Measurements from ENCODE around the gene GRIN3A. TPM values are rescaled to one million over a fixed set of nuclear protein-coding genes. Genes with fewer than 3 reads are reported as not detected.

GRIN3A gene
- total and polyA plus RNA-seq, 3 donors from 2014 or later: 0.16 to 0.79 (median 0.25) TPM

- WGBS, 2 donors: 27 to 50% methylated on average over 1 of the region's 1 CpG
- Histone ChIP-seq H3K27ac (no peak overlapping the region), H3K27me3 (no peaks in the 10 kb centered on the region), H3K36me3 (ENCODE audit: low read depth, missing control alignments) (no peaks in the 10 kb centered on the region), H3K4me1 (peaks cover 3% of the 10 kb centered on the region), H3K4me3 (no peak overlapping the region), H3K9me3 (no peaks in the 10 kb centered on the region)
- TF ChIP-seq POLR2A (IDR thresholded peaks at IDR 0.05): no peak
- no peak for TF ChIP-seq CTCF (IDR thresholded peaks at IDR 0.05)
- intact Hi-C loops (cut with DNase I; ENCODE audit: low total_unique reads): no loop called here
- DNase-seq: no peak
Observed at GRCh38 chr9:101671567-101671966, 66.9 kb downstream of the GRIN3A start.

- TF ChIP-seq POLR2A (IDR thresholded peaks at IDR 0.05): no peak
- TF ChIP-seq CTCF (IDR thresholded peaks at IDR 0.05): no peak
- Histone ChIP-seq H3K27me3 (no peaks in the 10 kb centered on the region), H3K36me3 (ENCODE audit: low read depth, missing control alignments) (no peaks in the 10 kb centered on the region), H3K9me3 (no peaks in the 10 kb centered on the region), H3K27ac (no peak overlapping the region), H3K4me3 (no peak overlapping the region), H3K4me1 (peaks cover 3% of the 10 kb centered on the region)
- intact Hi-C loops (cut with DNase I; ENCODE audit: low total_unique reads): no loop called here
- no peak for DNase-seq
Observed at GRCh38 chr9:101668421-101668820, 70.0 kb downstream of the GRIN3A start.

GRCh38 chr9:101664453-101664852, 74.0 kb downstream of the GRIN3A start:
- no peaks in the 10 kb centered on the region for H3K9me3 ChIP-seq
- H3K27ac ChIP-seq: no peak overlapping the region
- no peak for TF ChIP-seq POLR2A (IDR thresholded peaks at IDR 0.05)
- TF ChIP-seq CTCF (IDR thresholded peaks at IDR 0.05): no peak
- 55 to 67% methylated on average over 2 of the region's 2 CpGs for WGBS, 2 donors
- H3K4me1 ChIP-seq: peaks cover 3% of the 10 kb centered on the region
- no peak overlapping the region for H3K4me3 ChIP-seq
- no peaks in the 10 kb centered on the region for H3K36me3 ChIP-seq (ENCODE audit: low read depth, missing control alignments)
- no peak for DNase-seq
- intact Hi-C loops (cut with DNase I; ENCODE audit: low total_unique reads): no loop called here
- no peaks in the 10 kb centered on the region for H3K27me3 ChIP-seq

- TF ChIP-seq CTCF (IDR thresholded peaks at IDR 0.05) (no peak), POLR2A (IDR thresholded peaks at IDR 0.05) (no peak)
- no peaks in the 10 kb centered on the region for H3K36me3 ChIP-seq (ENCODE audit: low read depth, missing control alignments)
Observed at GRCh38 chr9:101652601-101653175, 85.8 kb downstream of the GRIN3A start.

GRCh38 chr9:101650142-101650541, 88.3 kb downstream of the GRIN3A start:
- H3K36me3 ChIP-seq (ENCODE audit: low read depth, missing control alignments): no peaks in the 10 kb centered on the region
- H3K4me3 ChIP-seq: no peak overlapping the region
- no peak for DNase-seq
- no peaks in the 10 kb centered on the region for H3K27me3 ChIP-seq
- H3K9me3 ChIP-seq: no peaks in the 10 kb centered on the region
- TF ChIP-seq CTCF (IDR thresholded peaks at IDR 0.05) (no peak), POLR2A (IDR thresholded peaks at IDR 0.05) (no peak)
- WGBS, 2 donors: 72 to 86% methylated on average over 1 of the region's 1 CpG
- H3K27ac ChIP-seq: no peak overlapping the region
- intact Hi-C loops (cut with DNase I; ENCODE audit: low total_unique reads): no loop called here
- H3K4me1 ChIP-seq: no peaks in the 10 kb centered on the region

More at GRCh38 chr9:101652601-101653175, 85.8 kb downstream of the GRIN3A start:
- intact Hi-C loops (cut with DNase I; ENCODE audit: low total_unique reads): no loop called here
- no peak for DNase-seq
- H3K9me3 ChIP-seq: no peaks in the 10 kb centered on the region
- 50 to 58% methylated on average over 2 of the region's 2 CpGs for WGBS, 2 donors
- H3K27ac ChIP-seq: no peak overlapping the region
- H3K27me3 ChIP-seq: no peaks in the 10 kb centered on the region
- no peak overlapping the region for H3K4me3 ChIP-seq
- no peaks in the 10 kb centered on the region for H3K4me1 ChIP-seq
